Psoas muscle (tissue), 8 donors: Measurements from ENCODE around the gene PRR20G. TPM values are rescaled to one million over a fixed set of nuclear protein-coding genes. Genes with fewer than 3 reads are reported as not detected.

ENCODE experiments used
- ATAC-seq, 4 donors: fragments of 200-7000 bp; cut with Tn5 transposase; one replicate each; pipeline ENCODE4 v1.9.1; 2020; ENCODE audit warnings: moderate library complexity in 3 of 4, mild to moderate bottlenecking in 2 of 4
- DNase-seq, 2 donors: peaks; one replicate each; pipeline ENCODE4 v3.0.0-alpha.2; 2020
- H3K27ac ChIP-seq: fragments of 200-600 bp; one replicate; pipeline ENCODE4 v1.8.0; 2022
- H3K27me3 ChIP-seq, 3 donors: fragments of 200-600 bp in 1 of 3; one replicate each; pipeline versions ENCODE4 v1.6.1 to v1.8.0; 2013 to 2022; ENCODE audit warnings: low read length in 2 of 3, mild to moderate bottlenecking in 2 of 3, moderate library complexity in 1 of 3; ENCODE audit not compliant: insufficient read depth in 3 of 3
- H3K36me3 ChIP-seq, 2 donors: fragments of 200-600 bp in 1 of 2; one replicate each; pipeline versions ENCODE4 v1.6.1 to v1.8.0; 2013 to 2022; ENCODE audit warnings: low read depth in 1 of 2, mild to moderate bottlenecking in 1 of 2, moderate library complexity in 1 of 2; ENCODE audit not compliant: insufficient read depth in 1 of 2
- H3K4me1 ChIP-seq: fragments of 200-600 bp; one replicate; pipeline ENCODE4 v1.8.0; 2022
- H3K4me3 ChIP-seq: fragments of 200-600 bp; one replicate; pipeline ENCODE4 v1.8.0; 2022; ENCODE audit warnings: mild to moderate bottlenecking
- H3K9me3 ChIP-seq: fragments of 200-600 bp; one replicate; pipeline ENCODE4 v1.8.0; 2022
- CTCF ChIP-seq: fragments of 200-600 bp; IDR thresholded peaks from one replicate; pipeline ENCODE4 v1.8.0; 2022; ENCODE audit warnings: antibody characterized with exemption
- WGBS, 3 donors: extraction: QIAGEN DNeasy Blood & Tissue Kit; methylation state at CpG; one replicate each; pipeline versions ENCODE4 v1.1.6 to v1.1.7; 2013; 5-methylcytosine and 5-hydroxymethylcytosine counted together
- intact Hi-C, 2 donors: fragments of 100-400 bp; cut with DNase I; formaldehyde crosslinking; loops; one replicate each; pipeline versions ENCODE4 v1.11.0 to v1.14.2; 2022
- polyA plus RNA-seq, 3 donors: library from polyadenylated mRNA; stranded (reverse); fragments of 200-250 nt; gene quantifications; one replicate each; pipeline ENCODE4 v1.2.3, GENCODE V29; 2013
- total RNA-seq, 4 donors: library from RNA; stranded (reverse); fragmentation: NEBNext Ultra II Directional in 2 of 4; extraction: Animal tissue kit (Norgen Biotek cat#: 25700) in 2 of 4; gene quantifications; one replicate each; pipeline versions ENCODE4 v1.2.1 to v1.2.4, GENCODE V29; 2021 to 2023
- donor health status: healthy with polysubstance abuse.
- donor health status: DM: no; HTN: no; CAD: no; lungs with moderate emphysema.
- donor health status: Bipolar disorder and iron deficiency.
- donor health status: healthy.
- donor health status: DM: yes; HTN: yes; CAD: no.
- donor health status: DM: no; HTN: no; CAD: no.
- donor health status: DM: no; HTN: no; CAD: no.
- donor health status: DM: yes; HTN: yes; CAD: no.

PRR20G gene
- total and polyA plus RNA-seq, 7 donors, result not detected

GRCh38 chr3:127307112-127307835 lies 19.4 kb upstream of the PRR20G start:
- DNase-seq (no peak), ATAC-seq (no peak)
- WGBS, 3 donors, result 54 to 56% (median 54%) methylated on average over 10 of the region's 10 CpGs
- no peak for TF ChIP-seq CTCF
- H3K27me3 ChIP-seq, result peaks cover 0 to 9% (median 0%) of the 10 kb centered on the region in 3 donors
- no peak overlapping the region for H3K4me3 ChIP-seq
- H3K9me3 ChIP-seq, result no peaks in the 10 kb centered on the region
- intact Hi-C loops, result no loop called here
- no peak overlapping the region for H3K27ac ChIP-seq
- no peaks in the 10 kb centered on the region for H3K4me1 ChIP-seq
- H3K36me3 ChIP-seq, result no peaks in the 10 kb centered on the region

GRCh38 chr3:127306361-127307111 lies 18.7 kb upstream of the PRR20G start:
- Histone ChIP-seq H3K4me3 (no peak overlapping the region), H3K36me3 (no peaks in the 10 kb centered on the region), H3K27ac (no peak overlapping the region), H3K4me1 (no peaks in the 10 kb centered on the region), H3K27me3 (peaks cover 0 to 9% (median 0%) of the 10 kb centered on the region in 3 donors), H3K9me3 (no peaks in the 10 kb centered on the region)
- TF ChIP-seq CTCF, result no peak
- intact Hi-C loops, result no loop called here
- WGBS, 3 donors, result 76 to 79% (median 78%) methylated on average over 17 to 18 of the region's 18 CpGs
- ATAC-seq (no peak), DNase-seq (no peak)

GRCh38 chr3:127305499-127306060 lies 17.7 kb upstream of the PRR20G start:
- no peak overlapping the region for H3K4me3 ChIP-seq
- H3K9me3 ChIP-seq, result no peaks in the 10 kb centered on the region
- intact Hi-C loops, result no loop called here
- H3K27me3 ChIP-seq, result peaks cover 0 to 9% (median 0%) of the 10 kb centered on the region in 3 donors
- no peak for DNase-seq
- no peaks in the 10 kb centered on the region for H3K4me1 ChIP-seq
- ATAC-seq, result no peak
- no peaks in the 10 kb centered on the region for H3K36me3 ChIP-seq
- no peak overlapping the region for H3K27ac ChIP-seq
- WGBS, 3 donors, result 61 to 62% (median 62%) methylated on average over 9 of the region's 9 CpGs
- no peak for TF ChIP-seq CTCF

GRCh38 chr3:127304121-127304744 lies 16.4 kb upstream of the PRR20G start:
- Histone ChIP-seq H3K36me3 (no peaks in the 10 kb centered on the region), H3K27ac (no peak overlapping the region), H3K9me3 (no peaks in the 10 kb centered on the region), H3K4me1 (no peaks in the 10 kb centered on the region), H3K27me3 (peaks cover 0 to 9% (median 0%) of the 10 kb centered on the region in 3 donors), H3K4me3 (no peak overlapping the region)
- ATAC-seq (peak; percentile 17 to 51 (median 35)), DNase-seq (no peak)
- no peak for TF ChIP-seq CTCF
- intact Hi-C loops, result no loop called here
- 62 to 70% (median 68%) methylated on average over 22 to 25 of the region's 25 CpGs for WGBS, 3 donors
